Neural crest cell (in vitro differentiated cells): ENCODE results near the gene MKRN1. TPM values are rescaled to one million over a fixed set of nuclear protein-coding genes. Genes with fewer than 3 reads are reported as not detected.
"Not testable (repeated sequence)": the region's sequence is repeated elsewhere in the genome, so short reads cannot be mapped to it uniquely, and the experiment has no call there.

Experiments used
- DNase-seq: peaks from one replicate; pipeline ENCODE4 v3.0.0; 2021; ENCODE audit warnings: low read depth, mixed read lengths, low spot score
- H3K27ac Mint-ChIP-seq: one replicate; pipeline ENCODE4 v1.8.0; 2021; ENCODE audit warnings: mild to moderate bottlenecking, mixed read lengths; ENCODE audit not compliant: unreplicated experiment
- H3K27me3 Mint-ChIP-seq: 2 replicates; pipeline ENCODE4 v1.8.0; 2021; ENCODE audit warnings: low read depth, mild to moderate bottlenecking, mixed read lengths
- H3K36me3 Mint-ChIP-seq: 2 replicates; pipeline ENCODE4 v1.8.0; 2021; ENCODE audit warnings: low read depth, mild to moderate bottlenecking, mixed read lengths
- H3K4me1 Mint-ChIP-seq: 2 replicates; pipeline ENCODE4 v1.8.0; 2021; ENCODE audit warnings: mixed read lengths
- H3K4me3 Mint-ChIP-seq: one replicate; pipeline ENCODE4 v1.8.0; 2021; ENCODE audit warnings: mild to moderate bottlenecking, mixed read lengths
- H3K9me3 Mint-ChIP-seq: 2 replicates; pipeline ENCODE4 v1.8.0; 2021; ENCODE audit warnings: mixed read lengths
- CTCF ChIP-seq: fragments of 200-600 bp; sonication (generic); conservative IDR thresholded peaks from 2 replicates; pipeline ENCODE4 v1.5.0; 2021; ENCODE audit warnings: antibody characterized with exemption, mild to moderate bottlenecking
- total RNA-seq: library from RNA; stranded (reverse); gene quantifications from 2 replicates; pipeline ENCODE4 v1.2.1, GENCODE V29; 2021

MKRN1 gene
- total RNA-seq, 1 donor from 2014 or later, result 81.2 TPM

GRCh38 chr7:140519007-140519399 is 39.7 kb upstream of the MKRN1 start:
- no peaks in the 10 kb centered on the region for H3K9me3 Mint-ChIP-seq
- DNase-seq, result no peak
- no peaks in the 10 kb centered on the region for H3K36me3 Mint-ChIP-seq
- H3K4me3 Mint-ChIP-seq, result no peak overlapping the region
- no peaks in the 10 kb centered on the region for H3K27me3 Mint-ChIP-seq
- H3K4me1 Mint-ChIP-seq, result peaks cover 13% of the 10 kb centered on the region
- H3K27ac Mint-ChIP-seq, result no peak overlapping the region
- TF ChIP-seq CTCF, result no peak

GRCh38 chr7:140518370-140519006 is 39.2 kb upstream of the MKRN1 start:
- no peak overlapping the region for H3K4me3 Mint-ChIP-seq
- H3K9me3 Mint-ChIP-seq, result no peaks in the 10 kb centered on the region
- peaks cover 13% of the 10 kb centered on the region for H3K4me1 Mint-ChIP-seq
- no peak overlapping the region for H3K27ac Mint-ChIP-seq
- H3K36me3 Mint-ChIP-seq, result no peaks in the 10 kb centered on the region
- no peak for DNase-seq
- H3K27me3 Mint-ChIP-seq, result no peaks in the 10 kb centered on the region
- TF ChIP-seq CTCF, result no peak

GRCh38 chr7:140517546-140518369 is 38.5 kb upstream of the MKRN1 start:
- H3K27ac Mint-ChIP-seq, result peak overlapping the region; percentile 71
- peak overlapping the region; percentile 10 for H3K4me3 Mint-ChIP-seq
- DNase-seq, result peak; percentile 91
- peaks cover 13% of the 10 kb centered on the region for H3K4me1 Mint-ChIP-seq
- H3K27me3 Mint-ChIP-seq, result no peaks in the 10 kb centered on the region
- H3K9me3 Mint-ChIP-seq, result no peaks in the 10 kb centered on the region
- peak; percentile 91 for TF ChIP-seq CTCF
- no peaks in the 10 kb centered on the region for H3K36me3 Mint-ChIP-seq

- Mint-ChIP-seq H3K4me1 (peaks cover under 1% of the 10 kb centered on the region), H3K36me3 (no peaks in the 10 kb centered on the region), H3K9me3 (no peaks in the 10 kb centered on the region), H3K27ac (no peak overlapping the region), H3K4me3 (no peak overlapping the region), H3K27me3 (no peaks in the 10 kb centered on the region)
- TF ChIP-seq CTCF, result no peak
- DNase-seq, result no peak
These were observed 33.2 kb upstream of the MKRN1 start for GRCh38 chr7:140512317-140513000.

- no peak for TF ChIP-seq CTCF
- no peaks in the 10 kb centered on the region for H3K27me3 Mint-ChIP-seq
- H3K4me1 Mint-ChIP-seq, result peaks cover 10% of the 10 kb centered on the region
- H3K36me3 Mint-ChIP-seq, result no peaks in the 10 kb centered on the region
- no peak overlapping the region for H3K4me3 Mint-ChIP-seq
- no peaks in the 10 kb centered on the region for H3K9me3 Mint-ChIP-seq
- no peak for DNase-seq
- no peak overlapping the region for H3K27ac Mint-ChIP-seq
These were observed 30.5 kb upstream of the MKRN1 start for GRCh38 chr7:140509789-140510188.

- not testable (repeated sequence) for H3K9me3 Mint-ChIP-seq, H3K36me3 Mint-ChIP-seq, H3K27ac Mint-ChIP-seq, DNase-seq, H3K4me3 Mint-ChIP-seq, H3K27me3 Mint-ChIP-seq
- peaks cover 10% of the 10 kb centered on the region for H3K4me1 Mint-ChIP-seq
These were observed 28.3 kb upstream of the MKRN1 start for GRCh38 chr7:140507556-140507955.
